Limb (tissue), 2 donors: ENCODE results near the gene TXK.
A peak's percentile ranks its signal among the peaks of the same experiment; 100 is the strongest.
"Not testable (repeated sequence)": the region's sequence is repeated elsewhere in the genome, so short reads cannot be mapped to it uniquely, and the experiment has no call there.

ENCODE experiments used
- DNase-seq, 2 donors: peaks; one replicate each; pipeline ENCODE4 v3.0.0-alpha.2; 2016; ENCODE audit errors: extremely low spot score in 2 of 2

The TXK gene

GRCh38 chr4:48134081-48134480, at the start of gene TXK:
TXK (minus strand) TSS chr4:48134250; CDS start chr4:48134170, 80 bp downstream.
- no peak for DNase-seq

GRCh38 chr4:48180234-48180633, 46.2 kb upstream of the TXK start:
- no peak for DNase-seq

- no peak for DNase-seq
Observed at GRCh38 chr4:48178931-48179330, 44.9 kb upstream of the TXK start.

GRCh38 chr4:48175806-48176205, 41.8 kb upstream of the TXK start:
- DNase-seq = no peak

GRCh38 chr4:48175328-48175727, 41.3 kb upstream of the TXK start:
- no peak for DNase-seq

- DNase-seq = no peak
Observed at GRCh38 chr4:48173056-48173991, 39.3 kb upstream of the TXK start.

- no peak for DNase-seq
Observed at GRCh38 chr4:48172651-48173050, 38.6 kb upstream of the TXK start.

GRCh38 chr4:48169636-48170035, 35.6 kb upstream of the TXK start:
- DNase-seq = no peak

- no peak for DNase-seq
Observed at GRCh38 chr4:48167538-48168263, 33.7 kb upstream of the TXK start.

- DNase-seq = not testable (repeated sequence)
Observed at GRCh38 chr4:48164561-48164960, 30.5 kb upstream of the TXK start.

GRCh38 chr4:48163746-48164145, 29.7 kb upstream of the TXK start:
- DNase-seq = no peak

GRCh38 chr4:48162162-48162561, 28.1 kb upstream of the TXK start:
- no peak for DNase-seq

- no peak for DNase-seq
Observed at GRCh38 chr4:48157271-48157670, 23.2 kb upstream of the TXK start.

GRCh38 chr4:48156423-48156822, 22.4 kb upstream of the TXK start:
- DNase-seq = no peak

- no peak for DNase-seq
Observed at GRCh38 chr4:48153791-48154550, 19.9 kb upstream of the TXK start.

- DNase-seq = no peak
Observed at GRCh38 chr4:48152259-48152658, 18.2 kb upstream of the TXK start.

GRCh38 chr4:48149827-48150370, 15.8 kb upstream of the TXK start:
- DNase-seq = no peak

- DNase-seq = no peak
Observed at GRCh38 chr4:48147621-48148020, 13.6 kb upstream of the TXK start.

- DNase-seq = peak in 1 of 2 donors; percentile 72
Observed at GRCh38 chr4:48141048-48141447, 7.0 kb upstream of the TXK start.

- no peak for DNase-seq
Observed at GRCh38 chr4:48139691-48140090, 5.6 kb upstream of the TXK start.

- no peak for DNase-seq
Observed at GRCh38 chr4:48138936-48139335, 4.9 kb upstream of the TXK start.

GRCh38 chr4:48138511-48138910, 4.5 kb upstream of the TXK start:
- DNase-seq = no peak
